SU-DHL-6 (cell line): Measurements from ENCODE around the gene ZDHHC18.

Experiments used
- CTCF ChIP-seq: fragments of 200-600 bp; sonication (generic); IDR thresholded peaks from one replicate; pipeline ENCODE4 v1.5.1; 2017; ENCODE audit warnings: antibody characterized with exemption, mild to moderate bottlenecking, low read length, moderate library complexity; ENCODE audit not compliant: insufficient read depth, poor library complexity, severe bottlenecking
- EZH2phosphoT487 ChIP-seq: fragments of 200-600 bp; sonication (generic), shearing (Covaris generic); conservative IDR thresholded peaks from 2 replicates; pipeline ENCODE4 v1.6.1; 2018; ENCODE audit warnings: mild to moderate bottlenecking, antibody characterized with exemption, low read length, moderate library complexity, mixed read lengths

- TF ChIP-seq CTCF (no peak), EZH2phosphoT487 (no peak)
These were observed 24.7 kb downstream of the ZDHHC18 start for GRCh38 chr1:26851106-26851684.
